Measurements from ENCODE around the gene FOXR1. TPM values are rescaled to one million over a fixed set of nuclear protein-coding genes. Genes with fewer than 3 reads are reported as not detected.

FOXR1 gene
- total and polyA plus RNA-seq, 2 donors from 2014 or later: not detected

- no peak for FAIRE-seq
- no peak overlapping the region for H3K27ac ChIP-seq (ENCODE audit: low read depth in 2 of 2, low read length in 2 of 2)
- no peak for TF ChIP-seq CTCF (IDR thresholded peaks at IDR 0.05; ENCODE audit: borderline replicate concordance, extremely low read depth, insufficient read depth)
- intact Hi-C loops (cut with DNase I): no loop called here
- peak overlapping the region; percentile 87 to 99 (median 92) for H3K4me3 ChIP-seq (ENCODE audit: low read length in 3 of 3)
- no peaks in the 10 kb centered on the region for H3K9me3 ChIP-seq (ENCODE audit: control insufficient read depth in 2 of 3, insufficient read depth in 1 of 3, low read length in 3 of 3)
- H3K36me3 ChIP-seq (ENCODE audit: control insufficient read depth in 2 of 3, insufficient read depth in 3 of 3, low read length in 3 of 3): peaks cover 2 to 3% (median 3%) of the 10 kb centered on the region in 3 donors
- peak in 2 of 5 donors; percentile 17 to 47 for DNase-seq
- H3K27me3 ChIP-seq (ENCODE audit: control insufficient read depth, insufficient read depth, low read length): no peaks in the 10 kb centered on the region
- H3K4me1 ChIP-seq (ENCODE audit: control insufficient read depth in 2 of 3, insufficient read depth in 2 of 3, low read depth in 1 of 3, low read length in 3 of 3): peaks cover 0 to 17% (median 0%) of the 10 kb centered on the region in 3 donors
- peak overlapping the region; percentile 43 to 99 (median 74) for H3K9ac ChIP-seq (ENCODE audit: low read length in 3 of 3)
These were observed 25.5 kb downstream of the FOXR1 start for GRCh38 chr11:118996926-118997626.

GRCh38 chr11:118997627-118998387 is 26.2 kb downstream of the FOXR1 start, which contains the start of gene CENATAC:
Gene CENATAC, plus strand, starts transcription at chr11:118998138. Its CDS starts 60 bp downstream, at chr11:118998198.
- Histone ChIP-seq H3K9me3 (ENCODE audit: control insufficient read depth in 2 of 3, insufficient read depth in 1 of 3, low read length in 3 of 3) (no peaks in the 10 kb centered on the region), H3K27me3 (ENCODE audit: control insufficient read depth, insufficient read depth, low read length) (no peaks in the 10 kb centered on the region), H3K9ac (ENCODE audit: low read length in 3 of 3) (peak within 1 kb of the TSS; percentile 68 to 99 (median 74)), H3K4me3 (ENCODE audit: low read length in 3 of 3) (peak within 1 kb of the TSS; percentile 87 to 99 (median 92)), H3K27ac (ENCODE audit: low read depth in 2 of 2, low read length in 2 of 2) (peak within 1 kb of the TSS in 1 of 2 donors; percentile 85), H3K4me1 (ENCODE audit: control insufficient read depth in 2 of 3, insufficient read depth in 2 of 3, low read depth in 1 of 3, low read length in 3 of 3) (peaks cover 0 to 17% (median 0%) of the 10 kb centered on the region in 3 donors), H3K36me3 (ENCODE audit: control insufficient read depth in 2 of 3, insufficient read depth in 3 of 3, low read length in 3 of 3) (peaks cover 2 to 3% (median 3%) of the 10 kb centered on the region in 3 donors)
- intact Hi-C loops (cut with DNase I): no loop called here
- TF ChIP-seq CTCF (IDR thresholded peaks at IDR 0.05; ENCODE audit: borderline replicate concordance, extremely low read depth, insufficient read depth): no peak
- FAIRE-seq (no peak), DNase-seq (peak; percentile 94 to 98 (median 96))

GRCh38 chr11:118998388-118998717 is 26.8 kb downstream of the FOXR1 start:
- Histone ChIP-seq H3K27me3 (ENCODE audit: control insufficient read depth, insufficient read depth, low read length) (no peaks in the 10 kb centered on the region), H3K36me3 (ENCODE audit: control insufficient read depth in 2 of 3, insufficient read depth in 3 of 3, low read length in 3 of 3) (peaks cover 2 to 7% (median 3%) of the 10 kb centered on the region in 3 donors), H3K9me3 (ENCODE audit: control insufficient read depth in 2 of 3, insufficient read depth in 1 of 3, low read length in 3 of 3) (no peaks in the 10 kb centered on the region), H3K27ac (ENCODE audit: low read depth in 2 of 2, low read length in 2 of 2) (peak overlapping the region in 1 of 2 donors; percentile 85), H3K9ac (ENCODE audit: low read length in 3 of 3) (peak overlapping the region; percentile 45 to 68 (median 68)), H3K4me3 (ENCODE audit: low read length in 3 of 3) (peak overlapping the region; percentile 66 to 88 (median 87)), H3K4me1 (ENCODE audit: control insufficient read depth in 2 of 3, insufficient read depth in 2 of 3, low read depth in 1 of 3, low read length in 3 of 3) (peaks cover 0 to 17% (median 0%) of the 10 kb centered on the region in 3 donors)
- DNase-seq (peak in 1 of 5 donors; percentile 49), FAIRE-seq (no peak)
- no peak for TF ChIP-seq CTCF (IDR thresholded peaks at IDR 0.05; ENCODE audit: borderline replicate concordance, extremely low read depth, insufficient read depth)
- intact Hi-C loops (cut with DNase I): no loop called here
